H9 (cell line): Measurements from ENCODE around the gene FCSK. TPM values are rescaled to one million over a fixed set of nuclear protein-coding genes. Genes with fewer than 3 reads are reported as not detected.

Source experiments
- DNase-seq: peaks from one replicate; pipeline ENCODE4 v3.0.0-alpha.2; 2017
- H2AFZ ChIP-seq: one replicate; pipeline ENCODE4 v1.6.1; 2013; ENCODE audit warnings: mild to moderate bottlenecking, low read length, control low read depth, moderate library complexity
- H2AK5ac ChIP-seq: 2 replicates; pipeline ENCODE4 v1.6.1; 2013; ENCODE audit warnings: low read length, control low read depth, mixed read lengths; ENCODE audit not compliant: insufficient read length
- H2BK120ac ChIP-seq: one replicate; pipeline ENCODE4 v1.6.1; 2013; ENCODE audit warnings: low read depth, mild to moderate bottlenecking, low read length, control low read depth, inconsistent platforms; ENCODE audit not compliant: poor library complexity, severe bottlenecking
- H2BK12ac ChIP-seq: 2 replicates; pipeline ENCODE4 v1.6.1; 2013; ENCODE audit warnings: low read length, control low read depth, mixed read lengths, low read depth; ENCODE audit not compliant: insufficient read length
- H2BK15ac ChIP-seq: 2 replicates; pipeline ENCODE4 v1.6.1; 2013; ENCODE audit warnings: low read depth, low read length, control low read depth
- H2BK20ac ChIP-seq: one replicate; pipeline ENCODE4 v1.6.1; 2013; ENCODE audit warnings: low read depth, mild to moderate bottlenecking, low read length, control low read depth, inconsistent platforms; ENCODE audit not compliant: poor library complexity, severe bottlenecking
- H2BK5ac ChIP-seq: 2 replicates; pipeline ENCODE4 v1.6.1; 2013; ENCODE audit warnings: low read length, control low read depth, mixed read lengths; ENCODE audit not compliant: insufficient read length
- H3K14ac ChIP-seq: 2 replicates; pipeline ENCODE4 v1.6.1; 2013; ENCODE audit warnings: low read length, control low read depth; ENCODE audit not compliant: insufficient read depth
- H3K18ac ChIP-seq: 2 replicates; pipeline ENCODE4 v1.6.1; 2013; ENCODE audit warnings: low read depth, mild to moderate bottlenecking, mixed read lengths, low read length, control low read depth; ENCODE audit not compliant: insufficient read length
- H3K23ac ChIP-seq: 2 replicates; pipeline ENCODE4 v1.6.1; 2013; ENCODE audit warnings: low read length, control low read depth, mixed read lengths, low read depth; ENCODE audit not compliant: insufficient read length
- H3K23me2 ChIP-seq: 2 replicates; pipeline ENCODE4 v1.6.1; 2013; ENCODE audit warnings: low read depth, mild to moderate bottlenecking, mixed read lengths, low read length, control low read depth; ENCODE audit not compliant: insufficient read length, poor library complexity, severe bottlenecking
- H3K27ac ChIP-seq: 2 replicates; pipeline ENCODE4 v1.5.1; 2013; ENCODE audit warnings: low read length, control low read depth, mixed read lengths, low read depth; ENCODE audit not compliant: insufficient read length
- H3K27me3 ChIP-seq: 2 replicates; pipeline ENCODE4 v1.6.1; 2013; ENCODE audit warnings: low read length, control low read depth, inconsistent platforms; ENCODE audit not compliant: insufficient read depth
- H3K4ac ChIP-seq: 2 replicates; pipeline ENCODE4 v1.6.1; 2013; ENCODE audit warnings: low read depth, mild to moderate bottlenecking, control low read depth, inconsistent platforms, low read length, moderate library complexity
- H3K4me1 ChIP-seq: 2 replicates; pipeline ENCODE4 v1.6.1; 2013; ENCODE audit warnings: low read length, control low read depth, inconsistent platforms; ENCODE audit not compliant: insufficient read depth
- H3K4me2 ChIP-seq: 2 replicates; pipeline ENCODE4 v1.6.1; 2013; ENCODE audit warnings: low read length, control low read depth, mixed read lengths; ENCODE audit not compliant: insufficient read length, insufficient read depth
- H3K56ac ChIP-seq: 2 replicates; pipeline ENCODE4 v1.6.1; 2013; ENCODE audit warnings: low read depth, mild to moderate bottlenecking, mixed read lengths, low read length, control low read depth; ENCODE audit not compliant: insufficient read length
- H3K79me1 ChIP-seq: 2 replicates; pipeline ENCODE4 v1.6.1; 2013; ENCODE audit warnings: low read depth, mild to moderate bottlenecking, moderate library complexity, low read length, control low read depth, inconsistent platforms; ENCODE audit not compliant: insufficient read depth, poor library complexity, severe bottlenecking
- H3K79me2 ChIP-seq: 2 replicates; pipeline ENCODE4 v1.6.1; 2013; ENCODE audit warnings: low read length, control low read depth, inconsistent platforms; ENCODE audit not compliant: insufficient read depth
- H3K9ac ChIP-seq: 2 replicates; pipeline ENCODE4 v1.6.1; 2013; ENCODE audit warnings: low read length, control low read depth, mixed read lengths; ENCODE audit not compliant: insufficient read length; ENCODE audit errors: extremely low read depth
- H3K9me3 ChIP-seq: one replicate; pipeline ENCODE4 v1.6.1; 2013; ENCODE audit warnings: low read depth, low read length, inconsistent platforms; ENCODE audit not compliant: control insufficient read depth
- H3T11ph ChIP-seq: one replicate; pipeline ENCODE4 v1.6.1; 2013; ENCODE audit warnings: mild to moderate bottlenecking, low read length, control low read depth, inconsistent platforms
- H4K20me1 ChIP-seq: one replicate; pipeline ENCODE4 v1.6.1; 2013; ENCODE audit not compliant: control insufficient read depth, insufficient read length, insufficient read depth
- H4K5ac ChIP-seq: 2 replicates; pipeline ENCODE4 v1.6.1; 2013; ENCODE audit warnings: low read depth, mild to moderate bottlenecking, mixed read lengths, low read length, control low read depth; ENCODE audit not compliant: insufficient read length
- H4K8ac ChIP-seq: replicated peaks from 2 replicates; pipeline ENCODE4 v1.6.1; 2013; ENCODE audit warnings: low read length, control low read depth, mixed read lengths, low read depth; ENCODE audit not compliant: insufficient read length
- H4K91ac ChIP-seq: 2 replicates; pipeline ENCODE4 v1.6.1; 2013; ENCODE audit warnings: low read depth, mild to moderate bottlenecking, moderate library complexity, mixed read lengths, low read length, control low read depth; ENCODE audit not compliant: insufficient read length
- H3K27ac Mint-ChIP-seq, 3 experiments: 2 replicates in 2 of 3; 3 replicates in 1 of 3; pipeline ENCODE4 v1.8.0; 2020 to 2021; ENCODE audit warnings: mixed read lengths in 3 of 3, mild to moderate bottlenecking in 1 of 3, moderate library complexity in 1 of 3
- H3K27me3 Mint-ChIP-seq: 2 replicates; pipeline ENCODE4 v1.8.0; 2021; ENCODE audit warnings: low read depth, mild to moderate bottlenecking, moderate library complexity, mixed read lengths
- H3K36me3 Mint-ChIP-seq, 3 experiments: 2 replicates in 2 of 3; 3 replicates in 1 of 3; pipeline ENCODE4 v1.8.0; 2020 to 2021; ENCODE audit warnings: low read depth in 3 of 3, mixed read lengths in 3 of 3; ENCODE audit not compliant: insufficient read depth in 1 of 3
- H3K4me1 Mint-ChIP-seq, 2 experiments: 2 replicates each; pipeline ENCODE4 v1.8.0; 2020; ENCODE audit warnings: mixed read lengths in 2 of 2
- H3K4me3 Mint-ChIP-seq, 2 experiments: 2 replicates in 1 of 2; 3 replicates in 1 of 2; pipeline ENCODE4 v1.8.0; 2020 to 2021; ENCODE audit warnings: mild to moderate bottlenecking in 2 of 2, mixed read lengths in 2 of 2, moderate library complexity in 1 of 2
- H3K9me3 Mint-ChIP-seq, 2 experiments: 2 replicates in 1 of 2; 3 replicates in 1 of 2; pipeline ENCODE4 v1.8.0; 2020; ENCODE audit warnings: mild to moderate bottlenecking in 2 of 2, mixed read lengths in 2 of 2, moderate library complexity in 1 of 2
- CTCF ChIP-seq: fragments of 200-600 bp; sonication (generic); conservative IDR thresholded peaks from 3 replicates; pipeline ENCODE4 v1.8.0; 2021; ENCODE audit warnings: antibody characterized with exemption, mild to moderate bottlenecking
- WGBS: extraction: QIAGEN DNeasy Blood & Tissue Kit; methylation state at CpG from one replicate; pipeline ENCODE4 v1.1.7; 2013; ENCODE audit warnings: missing lambda C conversion rate, low lambda C conversion rate, mixed read lengths; ENCODE audit not compliant: insufficient read length; ENCODE audit errors: extremely low coverage; 5-methylcytosine and 5-hydroxymethylcytosine counted together
- total RNA-seq: library from RNA; stranded (reverse); gene quantifications from 2 replicates; pipeline ENCODE4 v1.2.1, GENCODE V29; 2021

Gene FCSK
- total RNA-seq, 1 experiment from 2014 or later: 6.5 TPM

DNA sequence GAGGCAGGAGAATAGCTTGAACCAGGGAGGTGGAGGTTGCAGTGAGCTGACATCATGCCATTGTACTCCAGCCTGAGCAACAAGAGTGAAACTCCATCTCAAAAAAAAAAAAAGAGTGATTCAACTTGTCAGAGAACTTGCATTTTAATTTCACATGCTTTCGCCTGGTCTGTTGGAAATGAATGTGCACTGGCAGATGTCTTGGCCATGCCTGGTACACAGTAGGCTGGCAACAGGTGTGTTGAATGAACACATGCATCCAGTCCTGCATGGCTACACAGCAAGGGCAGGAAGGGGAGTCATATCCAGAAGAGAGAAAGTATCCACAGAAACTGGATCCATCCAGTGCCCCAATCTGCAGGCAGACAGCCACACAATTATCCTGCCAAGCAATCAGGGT is 57.4 kb downstream of the FCSK start:
- H3K4me1 ChIP-seq: no peaks in the 10 kb centered on the region
- no peak overlapping the region for H3K27ac ChIP-seq
- H3K56ac ChIP-seq: no peak overlapping the region
- H3K27me3 ChIP-seq: no peaks in the 10 kb centered on the region
- H2BK15ac ChIP-seq: no peak overlapping the region
- Mint-ChIP-seq H3K36me3 (peaks cover 11 to 73% (median 63%) of the 10 kb centered on the region in 3 experiments; a peak in 6 of 7 replicates), H3K27me3 (no peaks in the 10 kb centered on the region), H3K4me1 (no peaks in the 10 kb centered on the region), H3K9me3 (no peaks in the 10 kb centered on the region), H3K4me3 (no peak overlapping the region), H3K27ac (no peak overlapping the region)
- H3K14ac ChIP-seq: no peak overlapping the region
- H2AK5ac ChIP-seq: no peak overlapping the region
- H3K9me3 ChIP-seq: no peaks in the 10 kb centered on the region
- no peaks in the 10 kb centered on the region for H3K23me2 ChIP-seq
- no CpG with 5 or more reads among the region's 1 CpG for WGBS
- H3K79me2 ChIP-seq: no peaks in the 10 kb centered on the region
- H2BK20ac ChIP-seq: no peak overlapping the region
- no peak overlapping the region for H2BK120ac ChIP-seq
- H3K23ac ChIP-seq: no peak overlapping the region
- H3K79me1 ChIP-seq: no peaks in the 10 kb centered on the region
- H2BK5ac ChIP-seq: no peak overlapping the region
- H4K91ac ChIP-seq: no peak overlapping the region
- no peak overlapping the region for H4K8ac ChIP-seq
- H3T11ph ChIP-seq: no peak overlapping the region
- H3K4ac ChIP-seq: no peak overlapping the region
- H2BK12ac ChIP-seq: no peak overlapping the region
- TF ChIP-seq CTCF: no peak
- H3K9ac ChIP-seq: no peak overlapping the region
- DNase-seq: no peak
- H4K20me1 ChIP-seq: no peaks in the 10 kb centered on the region
- no peak overlapping the region for H3K18ac ChIP-seq
- H3K4me2 ChIP-seq: no peak overlapping the region
- no peak overlapping the region for H4K5ac ChIP-seq
- H2AFZ ChIP-seq: no peak overlapping the region
